Peyer's patch (tissue), 4 donors: ENCODE data around the gene MEI4. TPM values are rescaled to one million over a fixed set of nuclear protein-coding genes. Genes with fewer than 3 reads are reported as not detected.

ENCODE experiments used
- DNase-seq, 3 donors: peaks; one replicate each; pipeline ENCODE4 v3.0.0-alpha.2; 2017 to 2019
- H3K27ac ChIP-seq, 4 donors: fragments of 200-600 bp; sonication (generic); one replicate each; pipeline ENCODE4 v1.5.1; 2016 to 2019
- H3K27me3 ChIP-seq, 2 donors: fragments of 200-600 bp; sonication (generic); one replicate each; pipeline ENCODE4 v1.5.1; 2019
- H3K36me3 ChIP-seq, 3 donors: fragments of 200-600 bp; sonication (generic); one replicate each; pipeline ENCODE4 v1.5.1; 2016 to 2019
- H3K4me1 ChIP-seq, 4 donors: fragments of 200-600 bp; sonication (generic); one replicate each; pipeline ENCODE4 v1.5.1; 2016 to 2019
- H3K4me3 ChIP-seq, 4 donors: fragments of 200-600 bp; sonication (generic); 1 replicate in 3 of 4; 2 replicates in 1 of 4; pipeline ENCODE4 v1.5.1; 2016 to 2019; ENCODE audit warnings: mild to moderate bottlenecking in 1 of 4
- H3K9me3 ChIP-seq, 4 donors: fragments of 200-600 bp; sonication (generic); one replicate each; pipeline ENCODE4 v1.5.1; 2016 to 2019; ENCODE audit warnings: mild to moderate bottlenecking in 1 of 4
- CTCF ChIP-seq, 6 experiments: fragments of 450-650 bp in 4 of 6; fragments of 200-600 bp in 2 of 6; sonication (generic) in 1 of 6; IDR thresholded peaks; one replicate each; pipeline ENCODE4 v1.5.1; 2017 to 2019; ENCODE audit warnings: antibody characterized with exemption in 6 of 6, mild to moderate bottlenecking in 3 of 6, moderate library complexity in 1 of 6
- POLR2A ChIP-seq, 2 donors: fragments of 450-650 bp; IDR thresholded peaks; one replicate each; pipeline ENCODE4 v1.5.1; 2017; ENCODE audit warnings: antibody characterized with exemption in 2 of 2, mild to moderate bottlenecking in 2 of 2, moderate library complexity in 2 of 2
- total RNA-seq, 4 donors: library from RNA; depleted of rRNA; stranded (reverse); fragments of >200 nt; gene quantifications; one replicate each; pipeline ENCODE4 v1.1.0, GENCODE V29; 2016

The MEI4 gene
- total RNA-seq, 4 donors from 2014 or later: not detected

GRCh38 chr6:77893391-77893790, 240.6 kb downstream of the MEI4 start:
- Histone ChIP-seq H3K4me3 (no peak overlapping the region), H3K4me1 (no peaks in the 10 kb centered on the region), H3K36me3 (no peaks in the 10 kb centered on the region), H3K27ac (no peak overlapping the region), H3K27me3 (no peaks in the 10 kb centered on the region), H3K9me3 (no peaks in the 10 kb centered on the region)
- DNase-seq: no peak
- TF ChIP-seq POLR2A (IDR thresholded peaks at IDR 0.05) (no peak), CTCF (IDR thresholded peaks at IDR 0.05) (no peak)

GRCh38 chr6:77906070-77906469, 253.2 kb downstream of the MEI4 start:
- Histone ChIP-seq H3K4me1 (no peaks in the 10 kb centered on the region), H3K36me3 (no peaks in the 10 kb centered on the region), H3K9me3 (no peaks in the 10 kb centered on the region), H3K27ac (no peak overlapping the region), H3K27me3 (no peaks in the 10 kb centered on the region), H3K4me3 (no peak overlapping the region)
- DNase-seq: no peak
- TF ChIP-seq CTCF (IDR thresholded peaks at IDR 0.05): no peak
- TF ChIP-seq POLR2A (IDR thresholded peaks at IDR 0.05): no peak

GRCh38 chr6:77910826-77911225, 258.0 kb downstream of the MEI4 start:
- no peak for TF ChIP-seq CTCF (IDR thresholded peaks at IDR 0.05)
- no peak for TF ChIP-seq POLR2A (IDR thresholded peaks at IDR 0.05)
- Histone ChIP-seq H3K27ac (no peak overlapping the region), H3K36me3 (no peaks in the 10 kb centered on the region), H3K27me3 (no peaks in the 10 kb centered on the region), H3K4me1 (no peaks in the 10 kb centered on the region), H3K4me3 (no peak overlapping the region), H3K9me3 (no peaks in the 10 kb centered on the region)
- no peak for DNase-seq

GRCh38 chr6:77926198-77926751, 273.4 kb downstream of the MEI4 start:
- Histone ChIP-seq H3K9me3 (no peaks in the 10 kb centered on the region), H3K36me3 (no peaks in the 10 kb centered on the region), H3K4me1 (no peaks in the 10 kb centered on the region), H3K4me3 (no peak overlapping the region), H3K27ac (no peak overlapping the region), H3K27me3 (no peaks in the 10 kb centered on the region)
- DNase-seq: no peak
- TF ChIP-seq POLR2A (IDR thresholded peaks at IDR 0.05) (no peak), CTCF (IDR thresholded peaks at IDR 0.05) (peak in 3 of 6 experiments; percentile 46 to 50 (median 47))

- Histone ChIP-seq H3K4me1 (no peaks in the 10 kb centered on the region), H3K36me3 (no peaks in the 10 kb centered on the region), H3K4me3 (no peak overlapping the region), H3K27me3 (no peaks in the 10 kb centered on the region), H3K27ac (no peak overlapping the region), H3K9me3 (no peaks in the 10 kb centered on the region)
- DNase-seq: no peak
- TF ChIP-seq CTCF (IDR thresholded peaks at IDR 0.05) (no peak), POLR2A (IDR thresholded peaks at IDR 0.05) (no peak)
Measured at GRCh38 chr6:77930382-77930781, 277.5 kb downstream of the MEI4 start.

- Histone ChIP-seq H3K9me3 (no peaks in the 10 kb centered on the region), H3K36me3 (no peaks in the 10 kb centered on the region), H3K4me1 (no peaks in the 10 kb centered on the region), H3K4me3 (no peak overlapping the region), H3K27me3 (no peaks in the 10 kb centered on the region), H3K27ac (no peak overlapping the region)
- no peak for TF ChIP-seq CTCF (IDR thresholded peaks at IDR 0.05)
- no peak for TF ChIP-seq POLR2A (IDR thresholded peaks at IDR 0.05)
- DNase-seq: no peak
Measured at GRCh38 chr6:77930952-77931351, 278.1 kb downstream of the MEI4 start.
